Activated CD4-positive, CD25-positive, alpha-beta regulatory T cell treated with anti-CD3 and anti-CD28 coated beads, Interleukin-2, amount 50 U/mL, for 16 hours (primary cell): Measurements from ENCODE around the gene RASGRF2.
"Not testable (repeated sequence)": the region's sequence is repeated elsewhere in the genome, so short reads cannot be mapped to it uniquely, and the experiment has no call there.

ENCODE experiments used
- DNase-seq: peaks from one replicate; pipeline ENCODE4 v3.0.0-alpha.2; 2020; ENCODE audit warnings: low read depth, low spot score

The RASGRF2 gene

GRCh38 chr5:81068635-81069034 is 108.5 kb downstream of the RASGRF2 start:
- no peak for DNase-seq

GRCh38 chr5:81069990-81070389 is 109.8 kb downstream of the RASGRF2 start:
- no peak for DNase-seq

GRCh38 chr5:81070571-81071255 is 110.5 kb downstream of the RASGRF2 start:
- no peak for DNase-seq

GRCh38 chr5:81075041-81075440 is 114.9 kb downstream of the RASGRF2 start:
- DNase-seq, result no peak

- DNase-seq, result no peak
These were observed 116.9 kb downstream of the RASGRF2 start for GRCh38 chr5:81077105-81077504.

- DNase-seq, result no peak
These were observed 118.8 kb downstream of the RASGRF2 start for GRCh38 chr5:81078930-81079329.

GRCh38 chr5:81080809-81081460 is 120.8 kb downstream of the RASGRF2 start:
- no peak for DNase-seq

GRCh38 chr5:81081461-81081835 is 121.3 kb downstream of the RASGRF2 start:
- no peak for DNase-seq

- DNase-seq, result no peak
These were observed 126.7 kb downstream of the RASGRF2 start for GRCh38 chr5:81086881-81087281.

GRCh38 chr5:81091199-81091598 is 131.0 kb downstream of the RASGRF2 start:
- no peak for DNase-seq

GRCh38 chr5:81093536-81094196 is 133.5 kb downstream of the RASGRF2 start:
- DNase-seq, result no peak

- no peak for DNase-seq
These were observed 135.7 kb downstream of the RASGRF2 start for GRCh38 chr5:81095835-81096234.

- no peak for DNase-seq
These were observed 137.6 kb downstream of the RASGRF2 start for GRCh38 chr5:81097713-81098112.

GRCh38 chr5:81105261-81105877 is 145.2 kb downstream of the RASGRF2 start:
- no peak for DNase-seq

GRCh38 chr5:81115261-81115660 is 155.1 kb downstream of the RASGRF2 start:
- no peak for DNase-seq

GRCh38 chr5:81117566-81117965 is 157.4 kb downstream of the RASGRF2 start:
- no peak for DNase-seq

GRCh38 chr5:81121273-81121672 is 161.1 kb downstream of the RASGRF2 start:
- no peak for DNase-seq

GRCh38 chr5:81121836-81122630 is 161.9 kb downstream of the RASGRF2 start:
- DNase-seq, result no peak

GRCh38 chr5:81124689-81125088 is 164.5 kb downstream of the RASGRF2 start:
- not testable (repeated sequence) for DNase-seq

GRCh38 chr5:81125959-81126358 is 165.8 kb downstream of the RASGRF2 start:
- no peak for DNase-seq

GRCh38 chr5:81128416-81128815 is 168.3 kb downstream of the RASGRF2 start:
- DNase-seq, result no peak

GRCh38 chr5:81132381-81132780 is 172.2 kb downstream of the RASGRF2 start:
- no peak for DNase-seq
